ENCODE data around the gene TSC1.

TSC1 gene

GRCh38 chr9:132980157-132980556 lies 35.7 kb upstream of the TSC1 start:
- in situ Hi-C loops (cut with HindIII; ENCODE audit: low pct_ligation_motif_present, low sequenced_read_pairs): no loop called here

GRCh38 chr9:132978451-132979131 lies 34.2 kb upstream of the TSC1 start, which contains the start of gene GFI1B:
Gene GFI1B, plus strand, starts transcription at chr9:132978694. Its CDS starts 7,985 bp downstream, at chr9:132986679.
- no peak for TF ChIP-seq CTCF (IDR thresholded peaks at IDR 0.05; ENCODE audit: low read depth, low read length, missing control alignments)
- peaks cover 37% of the 10 kb centered on the region for H3K27me3 ChIP-seq (replicated peaks)
- in situ Hi-C loops (cut with HindIII; ENCODE audit: low pct_ligation_motif_present, low sequenced_read_pairs): no loop called here
- no peak within 1 kb of the TSS for H3K4me3 ChIP-seq (ENCODE audit: low read depth, low read length)
- DNase-seq: no peak
- no peak within 1 kb of the TSS for H3K27ac ChIP-seq
- no peaks in the 10 kb centered on the region for H3K36me3 ChIP-seq (replicated peaks)

More at GRCh38 chr9:132980157-132980556, 35.7 kb upstream of the TSC1 start:
- no peak for TF ChIP-seq CTCF (IDR thresholded peaks at IDR 0.05; ENCODE audit: low read depth, low read length, missing control alignments)
- no peak overlapping the region for H3K27ac ChIP-seq
- DNase-seq: no peak
- H3K27me3 ChIP-seq (replicated peaks): peaks cover 40% of the 10 kb centered on the region
- no peaks in the 10 kb centered on the region for H3K36me3 ChIP-seq (replicated peaks)
- H3K4me3 ChIP-seq (ENCODE audit: low read depth, low read length): no peak overlapping the region

GRCh38 chr9:132978112-132978450 lies 33.7 kb upstream of the TSC1 start:
- DNase-seq: no peak
- no peak for TF ChIP-seq CTCF (IDR thresholded peaks at IDR 0.05; ENCODE audit: low read depth, low read length, missing control alignments)
- H3K27me3 ChIP-seq (replicated peaks): peaks cover 37% of the 10 kb centered on the region
- H3K27ac ChIP-seq: no peak overlapping the region
- H3K36me3 ChIP-seq (replicated peaks): no peaks in the 10 kb centered on the region
- in situ Hi-C loops (cut with HindIII; ENCODE audit: low pct_ligation_motif_present, low sequenced_read_pairs): no loop called here
- no peak overlapping the region for H3K4me3 ChIP-seq (ENCODE audit: low read depth, low read length)

- TF ChIP-seq CTCF (IDR thresholded peaks at IDR 0.05; ENCODE audit: low read depth, low read length, missing control alignments): no peak
- no peak overlapping the region for H3K4me3 ChIP-seq (ENCODE audit: low read depth, low read length)
- in situ Hi-C loops (cut with HindIII; ENCODE audit: low pct_ligation_motif_present, low sequenced_read_pairs): no loop called here
- peaks cover 32% of the 10 kb centered on the region for H3K27me3 ChIP-seq (replicated peaks)
- no peak for DNase-seq
- H3K27ac ChIP-seq: no peak overlapping the region
- no peaks in the 10 kb centered on the region for H3K36me3 ChIP-seq (replicated peaks)
Observed at GRCh38 chr9:132976571-132976970, 32.2 kb upstream of the TSC1 start.

- Histone ChIP-seq H3K36me3 (replicated peaks) (no peaks in the 10 kb centered on the region), H3K4me3 (ENCODE audit: low read depth, low read length) (no peak overlapping the region), H3K27ac (no peak overlapping the region), H3K27me3 (replicated peaks) (peaks cover 32% of the 10 kb centered on the region)
- no peak for TF ChIP-seq CTCF (IDR thresholded peaks at IDR 0.05; ENCODE audit: low read depth, low read length, missing control alignments)
- DNase-seq: no peak
- in situ Hi-C loops (cut with HindIII; ENCODE audit: low pct_ligation_motif_present, low sequenced_read_pairs): no loop called here
Observed at GRCh38 chr9:132975961-132976360, 31.5 kb upstream of the TSC1 start.

GRCh38 chr9:132973713-132974112 lies 29.3 kb upstream of the TSC1 start:
- in situ Hi-C loops (cut with HindIII; ENCODE audit: low pct_ligation_motif_present, low sequenced_read_pairs): no loop called here
- no peak overlapping the region for H3K27ac ChIP-seq
- H3K27me3 ChIP-seq (replicated peaks): peaks cover 16% of the 10 kb centered on the region
- DNase-seq: peak; percentile 14
- no peak overlapping the region for H3K4me3 ChIP-seq (ENCODE audit: low read depth, low read length)
- H3K36me3 ChIP-seq (replicated peaks): no peaks in the 10 kb centered on the region
- no peak for TF ChIP-seq CTCF (IDR thresholded peaks at IDR 0.05; ENCODE audit: low read depth, low read length, missing control alignments)
